NCI-H460 (cell line): Measurements from ENCODE around the gene LAMC2. TPM values are rescaled to one million over a fixed set of nuclear protein-coding genes. Genes with fewer than 3 reads are reported as not detected.
A peak's percentile ranks its signal among the peaks of the same experiment; 100 is the strongest.

Experiments
- DNase-seq: peaks from one replicate; pipeline ENCODE4 v3.0.0-alpha.2; 2016; ENCODE audit warnings: low read depth; ENCODE audit errors: extremely low read depth
- total RNA-seq: library from RNA; depleted of rRNA; stranded (reverse); fragments of >200 nt; shearing (Covaris generic); gene quantifications from 2 replicates; pipeline ENCODE4 v1.2.3, GENCODE V29; 2014

LAMC2 gene
- total RNA-seq, 1 experiment from 2014 or later, result 2.1 TPM

DNA sequence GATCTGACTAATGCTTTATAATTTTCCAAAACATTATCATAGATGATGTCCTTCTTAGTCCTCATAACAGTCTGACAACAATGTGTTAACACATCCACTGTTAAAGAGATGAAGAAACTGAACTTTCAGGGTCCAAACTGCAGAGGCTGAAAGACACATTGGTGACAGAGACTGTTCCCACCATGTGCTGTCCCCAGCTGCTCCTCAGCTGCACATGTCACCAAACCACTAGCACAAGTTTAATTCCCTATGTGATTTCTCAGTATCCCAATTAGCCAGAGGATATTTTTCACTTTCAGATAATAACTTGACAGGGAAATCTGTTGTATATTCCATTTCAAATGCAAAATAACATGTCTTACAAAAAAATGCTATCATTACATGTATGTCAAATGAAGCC is 24.6 kb downstream of the LAMC2 start:
- DNase-seq, result no peak

DNA sequence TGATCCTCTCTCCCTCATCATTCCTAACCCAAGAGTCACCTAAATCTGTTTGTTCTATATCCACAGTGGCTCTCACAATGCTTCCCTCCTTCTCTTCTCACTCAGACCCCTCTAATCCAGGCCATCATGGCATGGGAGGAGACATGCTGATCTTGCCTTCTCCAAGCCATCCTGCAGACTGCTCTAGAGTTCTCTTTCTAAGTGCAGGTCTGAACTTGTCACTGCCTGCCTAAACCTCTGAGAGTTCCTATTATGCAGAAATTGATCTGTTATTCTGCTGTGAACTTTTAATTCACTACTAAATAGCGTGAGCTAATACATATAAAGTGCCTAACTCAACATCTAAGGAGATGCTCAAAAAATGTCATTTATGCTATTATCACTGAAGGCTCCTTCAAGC is 26.8 kb downstream of the LAMC2 start:
- no peak for DNase-seq

DNA sequence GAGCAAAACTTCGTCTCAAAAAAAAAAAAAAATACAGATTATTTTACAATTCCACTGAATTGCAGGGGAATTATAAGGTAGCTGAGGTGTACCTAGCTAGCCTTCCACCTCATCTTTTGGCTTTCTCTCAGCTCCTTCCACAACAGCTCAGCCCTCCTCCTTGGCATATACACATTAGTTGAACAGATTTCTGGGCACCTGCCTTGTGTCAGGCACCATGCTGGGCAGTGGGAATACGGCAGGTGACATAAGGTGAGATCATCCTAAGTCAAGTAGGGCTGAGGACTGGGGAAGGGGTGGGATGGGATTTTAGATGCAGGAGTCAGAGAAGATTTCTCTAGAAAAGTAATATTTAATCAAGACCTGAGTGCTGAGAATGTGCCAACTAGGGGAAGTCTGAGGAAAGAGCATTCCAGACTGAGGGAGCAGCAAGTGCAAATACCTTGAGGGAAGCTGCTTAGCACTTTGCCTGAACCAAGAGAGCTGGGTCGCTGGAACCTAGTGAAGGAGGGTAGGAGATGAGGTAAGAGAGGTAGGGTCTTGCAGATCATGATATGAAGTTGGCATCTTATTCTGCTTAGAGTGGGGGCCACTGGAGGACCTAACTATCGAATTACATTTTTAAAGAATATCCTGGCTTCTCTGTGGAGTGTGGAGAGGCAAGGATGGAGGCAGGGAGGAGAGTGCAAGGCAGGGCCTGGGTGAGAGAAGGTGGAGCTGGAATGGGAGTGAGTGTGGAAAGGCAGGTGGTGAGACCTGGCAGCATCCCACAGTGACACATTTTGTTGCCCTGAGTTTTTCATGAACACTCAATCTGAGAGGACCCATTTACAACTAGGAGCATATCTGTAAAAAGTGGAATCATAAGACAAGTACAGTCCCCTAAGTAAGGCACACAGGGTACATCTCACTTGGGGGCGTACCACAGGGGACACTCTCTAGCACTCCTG is 28.2 kb downstream of the LAMC2 start:
- DNase-seq, result no peak

DNA sequence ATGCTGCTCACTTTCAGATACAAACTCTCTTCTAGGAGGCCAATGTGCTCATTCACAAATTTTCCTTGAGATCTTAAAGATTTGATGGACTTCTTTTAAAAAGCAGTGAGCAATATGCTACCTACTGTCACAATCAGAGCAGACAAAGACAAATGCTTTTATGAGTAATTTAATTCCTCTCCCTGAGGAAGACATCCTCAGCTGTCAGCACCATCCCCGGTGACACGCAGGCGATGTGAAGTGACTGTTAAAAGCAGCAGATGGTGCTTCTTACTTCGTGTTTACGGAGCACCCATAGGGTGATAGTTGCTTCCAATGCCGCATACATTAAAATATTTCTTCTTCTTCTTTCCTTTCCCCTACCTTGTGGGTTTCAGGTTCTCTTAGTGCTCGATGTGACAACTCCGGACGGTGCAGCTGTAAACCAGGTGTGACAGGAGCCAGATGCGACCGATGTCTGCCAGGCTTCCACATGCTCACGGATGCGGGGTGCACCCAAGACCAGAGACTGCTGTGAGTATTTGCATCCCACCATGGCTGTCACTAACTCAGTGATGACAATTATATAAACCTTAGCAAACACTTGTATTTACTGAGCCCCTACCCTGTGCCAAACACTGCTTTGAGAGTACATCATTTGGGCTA is 29.1 kb downstream of the LAMC2 start:
- no peak for DNase-seq

DNA sequence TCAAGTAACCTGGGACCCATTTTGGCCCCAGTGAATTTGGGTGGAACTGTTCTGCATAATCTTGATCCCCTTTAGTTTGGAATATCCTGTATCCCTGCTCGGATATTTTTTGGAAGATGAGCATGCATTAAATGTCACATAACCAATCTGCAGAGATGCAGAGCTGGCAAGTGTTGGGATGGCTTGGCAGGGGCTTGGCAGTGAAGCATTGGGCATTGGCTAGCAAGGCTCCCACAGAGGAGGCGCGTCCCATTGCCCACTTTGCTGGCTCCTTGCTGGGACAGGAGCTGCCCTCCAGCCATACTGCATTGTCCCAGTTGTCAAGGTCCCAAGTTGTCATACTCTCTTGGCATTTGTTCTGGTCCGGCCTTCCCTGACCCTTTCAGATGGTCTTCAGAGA is 29.9 kb downstream of the LAMC2 start:
- no peak for DNase-seq

DNA sequence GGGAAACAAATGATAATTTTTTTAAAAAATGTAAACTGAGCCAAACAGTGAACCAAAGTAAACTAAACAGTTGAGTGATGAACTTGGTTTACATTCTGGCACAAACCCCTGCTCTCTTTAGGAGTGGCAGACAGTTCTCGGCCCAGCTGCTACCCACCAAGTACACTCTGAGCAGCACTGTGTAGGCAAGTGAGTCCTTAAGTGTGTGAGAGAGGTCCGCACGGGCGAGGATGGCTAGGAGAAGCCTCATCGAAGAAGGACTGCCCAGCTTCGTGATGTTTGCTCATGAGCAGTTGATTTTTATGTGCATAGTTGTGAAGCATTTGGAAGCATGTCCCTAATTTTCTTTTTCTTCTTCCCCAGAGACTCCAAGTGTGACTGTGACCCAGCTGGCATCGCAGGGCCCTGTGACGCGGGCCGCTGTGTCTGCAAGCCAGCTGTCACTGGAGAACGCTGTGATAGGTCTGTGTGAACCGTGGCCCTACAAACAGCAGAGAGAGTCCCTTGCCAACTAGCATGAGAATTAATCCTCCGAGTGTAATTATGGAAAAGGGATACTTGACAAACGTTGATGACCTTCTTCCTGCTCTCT is 32.1 kb downstream of the LAMC2 start:
- DNase-seq, result no peak

DNA sequence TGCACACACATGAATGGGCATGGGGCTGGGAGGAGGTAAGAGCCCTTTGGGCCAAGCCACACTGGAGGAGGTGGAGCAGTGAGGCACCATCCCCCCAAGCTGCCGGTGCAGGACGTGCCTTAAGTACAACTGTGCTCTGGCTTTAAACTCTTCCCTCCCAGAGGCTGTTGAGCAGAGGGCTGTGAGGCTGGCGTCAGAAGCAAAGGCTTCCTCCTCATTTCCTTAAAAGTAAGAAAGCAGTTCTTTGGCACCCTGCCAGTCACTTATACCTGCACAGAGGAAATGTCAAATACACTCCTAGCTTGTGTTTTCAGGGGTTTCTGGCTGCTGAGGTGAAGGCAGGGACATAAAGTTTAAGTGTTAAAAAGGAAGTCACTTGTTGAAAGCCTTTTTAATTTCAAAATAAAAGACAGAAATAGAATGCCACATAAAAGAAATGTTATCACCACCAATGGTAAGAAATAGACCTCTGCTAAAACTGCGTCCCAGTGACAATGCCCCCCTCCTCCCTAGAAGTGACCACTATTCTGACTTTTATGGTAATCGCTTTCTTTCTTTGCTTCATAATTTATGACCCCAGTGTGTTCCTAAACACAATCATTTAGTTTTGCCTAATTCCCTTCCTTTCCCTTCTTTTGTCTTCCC is 33.0 kb downstream of the LAMC2 start:
- DNase-seq, result no peak

DNA sequence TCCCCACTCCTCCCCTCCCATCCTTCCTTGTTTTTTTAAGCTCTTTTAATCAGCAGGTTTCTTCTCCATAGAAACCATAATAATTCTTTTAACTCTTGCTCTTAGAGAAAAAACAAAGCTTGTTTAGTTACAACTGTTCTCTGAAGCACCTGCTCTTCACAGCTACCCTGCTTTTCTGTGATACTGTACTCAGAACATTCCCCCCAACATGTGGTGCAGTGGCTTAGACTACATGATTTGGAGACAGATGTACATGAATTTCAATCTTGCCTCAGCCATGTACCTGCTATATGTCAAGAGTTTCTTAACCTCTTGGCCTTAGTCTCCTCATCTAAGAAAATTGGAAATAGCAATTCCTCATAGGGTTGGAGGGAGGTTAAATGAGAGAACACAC is 33.5 kb downstream of the LAMC2 start:
- no peak for DNase-seq

DNA sequence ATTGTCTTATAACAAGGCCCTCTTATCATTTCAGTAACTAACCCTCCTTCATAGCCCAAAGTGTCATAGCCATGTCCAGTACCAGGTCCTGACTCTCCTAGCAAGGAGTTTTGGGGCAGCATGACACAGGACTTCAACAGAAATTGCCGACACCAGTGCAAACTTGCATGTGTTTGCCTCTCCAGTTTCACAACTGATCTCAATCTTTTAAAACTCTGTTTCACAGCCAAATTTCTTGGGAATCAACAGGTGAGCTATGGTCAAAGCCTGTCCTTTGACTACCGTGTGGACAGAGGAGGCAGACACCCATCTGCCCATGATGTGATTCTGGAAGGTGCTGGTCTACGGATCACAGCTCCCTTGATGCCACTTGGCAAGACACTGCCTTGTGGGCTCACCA is 36.8 kb downstream of the LAMC2 start:
- no peak for DNase-seq

DNA sequence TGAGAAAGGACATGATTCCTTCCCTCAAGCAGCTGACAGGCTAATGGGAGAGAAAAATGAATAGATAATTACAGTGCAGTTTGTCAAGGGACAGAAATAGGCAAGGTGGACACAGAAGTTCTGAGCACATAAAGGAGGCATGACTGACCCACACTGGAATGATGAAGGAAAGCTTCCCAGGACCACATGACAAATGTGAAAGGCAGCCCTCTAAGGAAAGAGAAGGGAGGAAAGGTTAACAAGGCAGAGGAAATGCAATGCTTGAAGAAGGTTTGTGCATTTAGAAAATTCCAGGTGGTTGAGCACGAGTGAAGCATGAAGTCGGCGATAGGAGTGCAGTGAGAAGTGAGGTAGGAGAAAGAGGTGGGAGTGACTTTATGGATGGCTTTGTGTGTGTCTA is 37.4 kb downstream of the LAMC2 start:
- DNase-seq, result no peak

DNA sequence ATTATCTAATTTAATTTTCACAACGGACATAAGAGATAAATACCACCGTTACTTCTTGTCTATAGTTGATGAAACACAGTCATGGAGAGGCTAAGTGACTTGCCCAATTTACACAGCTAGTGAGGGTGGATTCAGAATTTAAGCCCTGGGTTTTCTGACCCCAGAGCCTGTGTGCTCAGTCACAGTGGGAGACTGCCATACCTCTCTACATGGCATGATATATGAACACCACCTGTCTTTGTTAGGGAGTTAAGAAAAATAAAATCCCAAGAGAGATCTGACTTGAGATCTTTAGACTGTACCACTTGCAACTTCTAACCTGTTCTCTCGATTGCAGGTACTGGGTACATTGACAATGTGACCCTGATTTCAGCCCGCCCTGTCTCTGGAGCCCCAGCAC is 40.3 kb downstream of the LAMC2 start:
- no peak for DNase-seq

DNA sequence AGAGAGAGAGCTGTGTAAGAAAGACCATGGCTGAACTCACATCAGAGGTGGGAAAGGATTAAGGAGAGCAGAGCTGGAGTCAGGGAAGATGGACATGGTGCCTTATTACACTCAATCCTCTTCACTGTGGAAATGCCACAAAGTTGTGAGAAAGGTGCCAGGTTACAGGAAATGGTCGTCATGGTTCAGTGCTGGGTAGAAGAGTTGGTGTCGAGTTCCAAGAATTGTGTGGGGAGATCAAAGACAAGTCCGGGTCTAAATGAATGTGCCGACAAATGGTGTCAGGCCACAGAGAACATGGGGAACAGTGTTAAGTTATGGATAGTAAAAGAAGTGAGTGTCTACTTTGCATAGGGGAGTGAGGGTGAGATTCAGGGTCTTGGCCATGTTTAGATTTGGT is 40.9 kb downstream of the LAMC2 start:
- no peak for DNase-seq

DNA sequence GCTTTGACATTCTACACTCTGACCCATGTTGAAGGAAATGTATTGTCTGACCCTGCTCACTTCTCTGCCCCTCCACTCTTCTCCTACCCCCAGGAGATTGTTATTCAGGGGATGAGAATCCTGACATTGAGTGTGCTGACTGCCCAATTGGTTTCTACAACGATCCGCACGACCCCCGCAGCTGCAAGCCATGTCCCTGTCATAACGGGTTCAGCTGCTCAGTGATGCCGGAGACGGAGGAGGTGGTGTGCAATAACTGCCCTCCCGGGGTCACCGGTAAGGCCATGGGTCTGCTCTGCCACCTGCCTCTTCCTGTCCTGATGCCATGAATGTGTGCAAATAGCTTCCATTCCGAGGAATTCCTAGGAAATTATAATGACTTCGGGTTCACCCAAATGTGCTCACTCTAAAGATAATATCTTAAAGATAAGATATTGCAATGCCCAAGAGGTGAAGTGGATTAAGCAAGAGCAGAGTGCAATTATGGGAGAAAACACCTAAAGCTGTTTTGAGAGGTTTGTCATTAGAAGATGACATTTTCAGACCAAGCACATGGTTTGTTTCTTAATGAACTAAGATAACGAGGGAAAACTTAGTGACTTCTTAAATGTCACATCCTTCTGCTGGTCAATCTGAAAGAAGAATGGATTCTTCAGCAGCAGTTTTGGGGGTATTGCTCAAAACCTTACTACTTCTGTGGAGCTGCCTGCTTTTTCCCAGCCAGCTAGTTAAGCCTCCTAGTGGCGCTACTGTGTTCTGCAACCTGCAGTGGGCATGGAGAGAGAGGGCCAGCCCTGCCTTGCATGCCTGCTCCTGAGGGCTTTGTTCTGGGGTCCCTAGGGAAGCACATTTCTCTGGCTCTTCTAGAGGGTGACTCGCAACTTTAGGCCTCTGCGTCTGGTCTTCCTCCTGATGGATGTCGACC is 41.6 kb downstream of the LAMC2 start:
- peak; percentile 67 for DNase-seq

DNA sequence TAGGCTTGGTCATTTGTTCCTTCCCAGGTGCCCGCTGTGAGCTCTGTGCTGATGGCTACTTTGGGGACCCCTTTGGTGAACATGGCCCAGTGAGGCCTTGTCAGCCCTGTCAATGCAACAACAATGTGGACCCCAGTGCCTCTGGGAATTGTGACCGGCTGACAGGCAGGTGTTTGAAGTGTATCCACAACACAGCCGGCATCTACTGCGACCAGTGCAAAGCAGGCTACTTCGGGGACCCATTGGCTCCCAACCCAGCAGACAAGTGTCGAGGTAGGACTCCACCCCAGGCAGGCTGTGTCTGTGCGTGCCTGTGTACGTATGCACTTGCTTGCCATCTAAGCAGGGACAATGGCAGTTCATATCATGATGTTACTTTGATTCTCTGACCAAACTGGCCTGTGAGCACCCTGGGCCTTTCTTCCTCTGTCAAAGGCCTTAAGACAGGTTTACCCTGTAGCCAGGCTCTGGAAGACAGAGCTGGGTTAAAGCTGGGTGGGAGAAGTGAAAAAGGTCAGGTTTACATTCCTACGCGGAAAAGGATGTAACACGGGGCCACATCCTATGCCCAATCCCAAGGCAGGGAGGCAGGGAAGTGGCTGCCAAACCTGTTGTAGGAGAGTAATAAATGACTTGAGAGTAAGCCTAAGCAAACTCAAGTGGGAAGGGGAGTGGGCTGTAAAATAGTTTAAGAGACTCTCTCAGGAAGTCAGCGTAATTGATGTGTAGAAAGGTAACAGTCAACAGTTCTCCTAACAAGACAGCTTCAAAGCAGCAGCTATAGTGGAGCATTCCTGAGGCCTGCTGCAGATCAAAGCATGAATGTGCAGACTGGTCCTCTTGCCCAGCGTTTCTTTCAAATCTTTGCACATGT is 42.5 kb downstream of the LAMC2 start:
- DNase-seq, result no peak

DNA sequence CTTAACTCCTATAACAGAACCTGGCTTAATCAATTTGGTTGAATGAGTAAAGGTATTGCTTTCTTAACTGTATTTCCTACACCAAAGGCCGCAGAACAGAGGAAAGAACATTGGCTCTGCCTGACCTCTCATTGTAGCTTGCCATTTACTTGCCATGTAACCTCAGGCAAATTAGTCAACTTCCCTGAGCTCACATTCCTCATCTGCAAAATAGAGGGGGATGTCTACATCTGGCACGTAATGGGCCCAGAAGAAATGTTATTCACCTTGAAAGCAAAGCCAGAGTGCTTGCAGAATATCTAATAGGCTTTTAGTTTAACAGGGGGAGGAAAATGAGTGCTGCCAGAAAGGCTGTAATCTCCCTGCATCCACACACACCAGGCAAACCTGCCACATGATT is 44.3 kb downstream of the LAMC2 start:
- DNase-seq, result no peak

DNA sequence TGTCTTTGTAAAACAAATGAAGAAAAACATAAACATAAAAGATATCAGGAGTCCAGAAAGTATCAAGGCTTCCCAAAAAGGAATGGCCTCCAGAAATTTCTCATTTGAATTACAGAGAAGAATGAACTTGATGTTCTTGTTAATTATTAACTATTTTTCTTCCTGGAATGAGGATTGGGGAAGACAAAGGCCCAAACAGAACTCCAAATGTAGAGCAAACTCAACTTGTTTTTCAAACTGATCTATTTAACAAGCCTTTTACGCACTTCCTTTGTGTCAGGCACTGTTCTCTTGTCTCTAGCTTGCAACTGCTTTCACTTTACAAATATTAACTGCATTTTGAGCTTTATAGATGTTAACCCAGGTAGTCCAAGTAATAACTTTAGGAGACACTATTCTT is 45.5 kb downstream of the LAMC2 start:
- no peak for DNase-seq

DNA sequence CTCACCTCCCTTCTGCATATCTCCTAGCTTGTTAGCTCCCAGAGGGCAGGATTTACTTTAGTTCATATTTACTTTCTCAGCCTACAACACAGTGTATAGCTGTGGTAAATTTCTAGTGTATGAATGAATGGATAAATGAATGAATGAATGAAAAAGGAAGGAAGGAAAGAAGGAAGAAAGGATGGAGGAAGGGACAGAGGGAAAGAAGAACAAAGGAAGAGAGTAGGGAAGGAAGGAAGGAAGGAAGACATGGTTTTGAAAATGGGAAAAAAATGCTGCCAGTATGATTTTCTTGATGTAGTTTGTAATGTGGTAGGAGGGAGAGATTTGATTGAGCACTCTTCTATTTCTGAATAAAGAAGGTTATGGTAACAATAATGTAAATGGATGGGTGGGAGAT is 47.0 kb downstream of the LAMC2 start:
- DNase-seq, result no peak

DNA sequence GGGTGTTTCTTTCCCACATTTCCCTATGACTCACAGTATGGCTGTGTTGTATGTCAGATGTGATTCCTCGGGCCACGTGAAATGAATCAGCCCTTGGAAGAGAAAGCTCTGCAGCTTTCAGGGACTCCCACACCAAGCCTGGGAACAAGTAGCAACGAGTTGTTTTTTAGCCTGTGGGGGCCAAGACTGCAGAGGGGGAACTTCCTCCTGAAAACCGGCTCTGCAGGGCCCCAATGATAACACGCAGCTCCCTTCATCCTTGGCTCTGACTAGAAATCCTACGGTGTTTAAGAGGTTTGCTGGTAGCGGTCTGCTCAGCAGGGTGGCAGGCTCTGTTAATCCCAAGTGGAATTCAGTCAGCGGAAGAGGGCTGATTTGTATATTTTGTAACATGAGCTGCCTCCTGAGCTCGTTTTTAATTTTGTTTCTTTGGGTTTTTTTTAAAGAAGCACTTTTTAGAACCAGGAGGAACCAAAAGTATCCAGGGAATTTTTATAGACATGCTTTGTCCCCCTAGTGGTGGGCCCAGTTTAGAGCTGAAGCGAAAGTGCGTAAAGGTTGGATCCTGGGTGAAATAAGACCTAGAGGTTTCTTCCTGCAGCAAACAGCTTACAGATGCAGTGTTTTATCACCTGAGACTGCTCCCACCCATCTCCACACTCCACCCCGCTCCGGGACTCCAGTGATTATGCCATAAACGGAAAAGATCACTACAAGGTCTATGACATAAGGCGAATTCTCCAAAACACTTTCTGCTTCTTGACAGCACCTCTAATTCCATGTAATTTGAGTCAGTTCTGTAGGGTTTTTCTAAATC is 48.8 kb downstream of the LAMC2 start:
- DNase-seq, result peak; percentile 95
